NCI-H1105 treated with DMSO at 0.1 percent for 48 hours (cell line): ENCODE measurements around the gene VPS37B.

Experiments used
- DNase-seq: peaks from one replicate; lab custom pipeline; 2025; lab: John Stamatoyannopoulos, UW

Gene VPS37B

DNA sequence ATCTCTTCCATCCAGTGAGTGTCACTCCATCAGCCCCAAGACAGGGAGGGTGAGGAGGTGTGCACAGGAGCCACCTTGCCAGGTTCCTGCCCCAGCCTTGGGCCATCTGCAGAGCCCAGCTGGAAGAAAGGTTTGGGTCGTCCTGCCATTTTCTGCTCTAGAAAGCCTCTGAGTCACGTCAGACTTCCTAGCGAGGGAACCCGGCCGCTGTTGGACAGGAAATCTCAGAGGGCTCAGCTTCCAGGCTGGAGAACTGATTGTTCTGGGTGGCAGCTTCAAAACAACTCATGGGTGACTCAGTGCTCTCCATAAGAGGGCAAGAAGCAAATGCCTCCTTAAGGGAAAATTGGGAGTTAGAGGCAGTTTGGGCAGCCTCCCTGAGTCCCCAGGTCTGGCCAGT is 44.1 kb downstream of the VPS37B start:
- no peak for DNase-seq

DNA sequence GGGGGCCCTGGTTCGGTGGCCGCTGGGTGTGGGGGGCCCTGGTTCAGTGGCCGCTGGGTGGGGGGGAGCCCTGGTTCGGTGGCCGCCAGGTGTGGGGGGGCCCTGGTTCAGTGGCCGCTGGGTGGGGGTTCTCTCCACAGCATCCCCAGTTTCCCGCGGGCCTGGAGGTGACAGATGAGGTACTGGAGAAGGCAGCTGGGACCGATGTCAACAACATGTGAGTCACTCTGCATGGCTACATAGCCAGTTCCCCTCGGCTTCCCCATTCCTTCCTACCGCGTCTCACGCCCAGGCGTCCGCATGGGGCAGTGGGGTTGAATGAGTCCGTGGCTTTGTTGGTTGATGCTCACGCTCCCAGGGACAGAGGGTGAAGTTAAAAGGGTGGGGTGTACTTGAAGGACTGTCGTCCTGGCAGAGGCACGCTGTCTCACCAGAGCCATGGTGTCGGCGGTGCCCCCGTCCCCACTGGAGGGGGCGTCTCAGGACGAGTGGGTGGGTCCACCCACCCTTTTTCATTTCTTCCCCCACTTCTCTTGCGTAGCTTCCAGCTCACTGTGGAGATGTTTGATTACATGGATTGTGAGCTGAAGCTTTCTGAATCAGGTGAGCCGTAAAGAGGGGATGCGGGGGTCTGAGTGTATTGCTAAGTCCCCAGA is 45.1 kb downstream of the VPS37B start:
- DNase-seq = no peak

DNA sequence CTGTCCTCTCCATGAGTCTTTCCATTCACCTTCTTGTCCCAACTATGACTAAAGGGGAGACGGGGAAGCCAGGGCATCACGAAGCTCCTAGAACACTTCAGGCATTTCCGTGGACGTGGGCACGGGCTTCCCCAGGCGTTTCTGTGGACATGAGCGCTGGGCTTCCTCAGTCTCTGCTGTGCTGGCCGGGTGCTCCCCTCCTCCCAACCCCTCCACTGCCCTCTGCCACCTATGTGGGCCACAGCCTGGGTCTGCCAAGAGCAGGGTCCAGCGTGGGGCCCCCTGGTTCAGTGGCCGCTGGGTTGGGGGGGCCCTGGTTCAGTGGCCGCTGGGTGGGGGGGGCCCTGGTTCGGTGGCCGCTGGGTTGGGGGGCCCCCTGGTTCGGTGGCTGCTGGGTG is 45.9 kb downstream of the VPS37B start:
- DNase-seq = no peak

DNA sequence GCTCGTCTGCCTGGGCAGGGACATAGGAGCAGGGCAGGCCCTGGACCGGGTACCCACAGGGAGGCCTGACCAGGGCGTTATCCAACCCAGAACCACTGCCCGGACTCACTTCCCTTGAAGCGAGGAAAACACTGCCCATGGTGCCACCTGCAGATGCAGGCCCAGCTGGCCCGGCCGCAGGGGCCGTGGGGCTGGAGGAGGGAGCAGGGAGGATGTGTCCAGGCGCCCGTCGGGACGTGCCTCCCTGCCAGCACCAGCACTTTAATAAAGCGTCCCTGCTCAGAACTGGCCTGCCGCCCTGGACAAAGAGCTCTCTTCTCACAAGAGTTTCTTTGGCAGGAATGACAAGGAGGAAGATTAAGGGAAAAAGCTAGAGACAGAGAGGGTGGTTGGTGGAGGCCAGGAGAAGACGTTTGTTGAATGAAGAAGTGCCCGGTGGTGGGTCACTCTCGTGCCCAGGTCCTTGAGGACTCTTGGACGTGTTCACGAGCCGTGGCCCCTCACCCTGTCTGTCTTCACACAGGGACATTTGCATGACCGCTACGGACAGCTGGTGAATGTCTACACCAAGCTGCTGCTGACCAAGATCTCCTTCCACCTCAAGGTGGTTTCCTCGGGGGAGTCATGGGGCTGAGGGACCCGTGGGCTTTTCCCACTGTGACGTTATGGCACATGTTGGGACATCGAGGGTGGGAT is 46.4 kb downstream of the VPS37B start:
- no peak for DNase-seq

DNA sequence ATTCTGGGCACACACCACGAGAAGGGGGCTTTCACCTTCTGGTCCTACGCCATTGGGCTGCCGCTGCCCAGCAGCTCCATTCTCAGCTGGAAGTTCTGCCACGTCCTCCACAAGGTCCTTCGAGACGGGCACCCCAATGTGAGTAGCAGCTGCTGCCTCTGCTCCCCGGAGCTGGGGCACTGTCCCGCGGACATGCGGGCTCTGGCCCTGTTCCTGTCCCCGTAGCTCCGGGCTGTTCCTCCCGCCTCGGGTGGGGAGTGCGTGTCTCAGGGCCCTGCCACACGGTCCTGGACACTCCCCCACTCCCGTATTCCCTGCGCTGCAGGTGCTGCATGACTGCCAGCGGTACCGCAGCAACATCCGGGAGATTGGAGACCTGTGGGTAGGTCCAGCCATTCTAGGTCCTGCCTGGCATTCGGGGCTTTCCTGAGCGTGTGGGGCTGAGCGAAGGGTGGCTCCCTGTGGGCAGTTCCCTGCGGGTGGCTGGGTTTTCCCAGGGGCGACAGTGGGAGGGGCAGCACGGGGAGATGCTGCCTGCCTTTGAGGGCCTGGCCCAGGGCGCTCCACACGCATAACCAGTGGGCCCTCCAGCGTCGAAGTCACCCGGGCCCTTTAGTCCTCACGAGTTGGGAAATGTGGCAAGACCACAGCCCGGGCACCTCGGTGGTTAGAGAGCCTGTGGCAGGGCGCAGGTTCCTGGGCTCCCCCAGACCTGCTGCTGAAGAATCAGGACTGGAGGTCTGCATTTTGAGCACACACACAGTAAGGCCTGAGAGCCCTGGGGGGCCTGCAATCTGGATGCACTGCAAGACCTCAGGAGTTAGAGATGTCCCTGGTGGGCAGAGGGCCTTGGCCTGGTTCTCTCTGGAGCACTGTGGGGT is 47.2 kb downstream of the VPS37B start:
- DNase-seq = no peak

DNA sequence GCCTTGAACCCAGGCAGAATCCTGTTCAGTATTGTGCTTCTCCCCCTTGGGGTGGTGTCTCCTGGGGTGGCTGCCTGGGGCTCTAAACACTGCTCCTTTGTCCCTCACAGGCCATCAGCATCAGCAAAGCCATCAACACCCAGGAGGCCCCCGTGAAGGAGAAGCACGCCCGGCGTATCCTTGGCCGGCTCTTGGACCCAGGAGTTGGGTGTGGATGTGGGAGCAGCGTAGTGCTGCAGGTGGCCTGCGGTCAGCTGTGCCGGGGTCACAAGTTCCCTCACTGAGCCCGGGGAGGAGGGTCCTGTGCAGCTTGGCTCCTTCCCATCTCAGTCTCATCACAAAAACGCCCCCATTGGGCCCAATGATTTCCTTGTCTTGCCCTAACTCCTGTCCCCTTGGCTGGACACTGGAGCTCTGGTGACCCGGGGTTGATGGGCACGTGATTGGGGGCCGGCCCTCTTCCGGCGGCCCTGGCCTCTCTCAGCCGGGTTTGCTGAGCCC is 48.0 kb downstream of the VPS37B start:
- no peak for DNase-seq

DNA sequence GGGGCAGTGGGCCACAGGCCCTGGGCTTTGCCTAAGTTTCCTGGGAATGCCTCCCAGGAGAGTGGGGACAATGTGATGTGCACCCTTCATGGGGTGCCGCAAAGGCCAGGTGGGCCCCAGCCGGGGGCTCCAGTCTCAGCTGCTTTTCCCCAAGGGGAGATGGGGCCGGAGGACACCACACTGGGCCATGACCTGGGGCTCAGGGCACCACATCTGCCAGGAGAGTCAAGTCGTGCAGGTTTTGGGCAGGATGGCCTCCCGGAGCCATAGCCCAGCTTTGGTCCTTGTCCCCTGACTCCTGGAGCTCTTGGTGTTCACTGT is 48.4 kb downstream of the VPS37B start:
- DNase-seq = no peak

DNA sequence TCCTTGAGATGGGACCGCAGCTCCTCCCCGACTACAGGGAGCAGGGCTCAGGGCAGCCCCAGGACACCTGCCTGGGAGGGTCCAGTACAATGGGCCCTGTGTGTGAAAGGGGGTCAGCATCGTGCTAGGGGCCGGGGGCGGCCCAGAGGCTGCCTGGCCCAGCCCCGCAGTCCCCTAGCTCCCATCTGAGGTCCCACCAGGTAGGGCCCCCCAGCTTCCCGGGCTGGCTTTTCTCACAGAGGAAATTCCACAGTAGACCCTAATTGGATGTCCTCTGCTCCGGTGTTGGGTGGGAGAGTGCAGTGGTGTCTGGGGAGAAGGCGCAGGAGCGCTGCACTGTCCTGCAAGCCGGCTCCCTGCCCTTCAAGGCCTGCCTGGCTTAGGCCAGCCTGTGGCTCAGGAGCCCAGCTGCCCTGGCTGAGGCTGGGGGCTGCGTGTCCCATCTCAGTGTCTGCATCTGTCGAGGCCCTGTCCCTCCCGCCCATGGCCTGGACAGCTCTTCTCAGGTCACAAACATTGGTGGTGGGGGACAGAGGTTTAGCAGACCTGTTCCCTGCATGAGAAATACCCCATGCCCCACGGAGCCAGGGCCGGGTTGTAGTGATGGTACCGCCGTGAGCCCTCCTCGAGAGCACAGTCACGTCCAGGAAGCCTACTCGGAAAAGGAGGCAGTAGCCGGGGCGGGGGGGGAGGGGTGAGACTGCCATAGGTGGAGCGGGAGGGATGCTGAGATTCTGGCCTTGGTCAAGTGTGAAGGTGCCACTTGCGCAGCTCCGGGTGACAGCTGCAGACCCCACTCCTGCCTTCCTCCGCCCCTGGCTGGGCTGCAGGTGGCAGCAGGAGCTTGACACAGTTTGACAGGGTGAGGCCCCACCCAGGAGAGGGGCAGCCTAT is 49.1 kb downstream of the VPS37B start:
- DNase-seq = no peak

DNA sequence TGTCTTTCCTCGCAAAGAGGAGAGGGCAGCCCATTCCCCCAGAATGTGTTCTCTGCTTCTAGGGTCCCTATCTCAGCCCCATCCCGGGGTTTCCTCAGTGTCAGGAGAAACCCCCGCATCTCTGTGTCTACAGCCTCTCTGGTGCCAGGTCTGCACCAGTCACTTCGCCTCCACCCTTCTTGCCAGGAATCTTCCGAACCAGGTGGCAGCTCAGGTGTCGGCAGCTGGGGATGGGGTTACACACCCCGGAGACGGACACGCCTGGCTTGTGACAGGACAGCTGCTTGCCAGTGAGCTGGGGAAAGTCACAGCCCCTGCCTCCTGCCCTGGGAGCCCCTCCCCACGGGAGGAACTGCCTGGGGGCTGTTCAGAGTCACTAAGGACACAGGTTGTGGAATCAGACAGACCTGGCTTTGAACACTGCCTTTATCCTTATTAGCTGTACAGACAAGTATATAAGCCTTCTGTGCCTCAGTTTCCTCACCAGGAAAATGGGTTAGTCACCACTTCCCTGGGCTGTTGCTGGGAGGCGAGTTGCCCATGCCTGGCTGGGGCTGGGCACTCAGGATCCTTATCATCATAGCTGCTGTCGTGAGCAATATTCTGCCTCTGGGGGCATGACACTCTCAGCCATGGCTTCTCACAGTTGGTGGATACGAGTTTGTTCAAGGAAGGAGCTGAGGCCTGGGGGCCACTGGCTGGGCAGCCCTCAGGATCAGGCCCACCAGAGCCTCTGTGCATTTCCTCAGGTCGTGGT is 49.9 kb downstream of the VPS37B start:
- no peak for DNase-seq

DNA sequence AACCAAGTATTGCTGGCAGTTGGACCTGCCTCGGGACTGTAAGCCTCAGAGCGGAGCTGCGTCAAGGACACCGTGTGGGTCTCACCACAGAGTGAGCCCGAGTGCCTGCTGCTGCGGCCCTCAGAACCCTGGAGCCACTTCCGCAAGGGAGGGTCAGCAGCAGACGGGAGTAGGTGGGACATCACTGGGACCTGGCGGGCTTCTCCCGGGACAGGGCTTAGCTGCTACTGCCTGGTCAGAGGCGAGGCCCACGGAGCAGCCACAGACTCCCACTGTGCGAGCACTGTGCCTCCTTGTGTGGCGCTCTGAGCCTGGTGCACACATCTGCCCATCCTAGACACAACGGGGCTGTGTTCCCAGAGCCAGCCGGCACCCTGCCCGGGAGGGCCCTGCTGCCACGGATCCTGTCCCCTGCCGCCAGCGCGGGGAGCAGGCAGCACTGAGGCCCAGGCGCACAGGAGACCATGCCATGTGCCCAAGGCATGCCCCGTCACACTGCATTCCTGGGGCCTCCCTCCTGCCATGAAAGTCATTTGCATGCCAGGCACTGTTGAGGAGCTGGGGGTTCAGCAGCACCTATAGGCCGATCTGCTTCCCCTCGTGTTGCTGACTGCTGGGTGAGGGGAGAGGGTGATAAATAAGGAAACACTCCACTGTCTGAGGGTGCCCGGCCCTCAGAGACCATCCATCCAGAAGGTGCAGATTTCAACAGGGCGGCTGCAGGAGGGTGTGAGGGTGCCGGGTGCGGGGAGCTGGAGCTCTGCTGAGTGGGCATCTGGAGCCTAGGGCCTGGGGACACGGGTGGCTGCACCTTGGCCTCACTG is 50.7 kb downstream of the VPS37B start:
- no peak for DNase-seq

DNA sequence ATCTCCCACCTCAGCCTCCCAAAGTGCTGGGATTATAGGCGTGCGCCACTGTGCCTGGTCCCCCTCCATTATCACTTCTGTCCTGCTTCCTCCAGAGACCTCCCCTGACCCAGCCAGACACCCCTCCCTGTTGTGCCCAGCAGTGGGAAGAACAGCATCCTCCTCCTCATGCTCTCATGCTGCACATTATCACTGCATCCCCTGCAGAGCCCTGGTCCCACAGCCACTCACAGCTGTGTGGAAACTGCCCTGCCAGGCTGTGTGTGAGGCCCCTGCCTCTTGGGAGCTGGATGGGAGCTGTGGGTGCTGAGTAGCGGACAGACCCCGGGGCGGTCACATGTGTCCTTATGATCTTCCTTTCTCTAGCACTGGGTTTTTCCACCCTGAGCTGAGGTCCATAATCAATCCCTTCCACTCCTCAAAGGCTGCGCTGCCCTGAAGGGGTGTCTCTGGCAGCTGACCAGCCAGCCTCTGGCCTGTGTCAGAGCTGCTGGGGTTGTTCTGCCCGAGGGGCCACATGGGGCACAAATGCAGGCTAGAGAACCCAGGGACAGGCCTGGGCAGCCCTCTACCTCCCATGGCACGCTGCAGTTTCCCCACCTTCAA is 51.5 kb downstream of the VPS37B start:
- DNase-seq = no peak

DNA sequence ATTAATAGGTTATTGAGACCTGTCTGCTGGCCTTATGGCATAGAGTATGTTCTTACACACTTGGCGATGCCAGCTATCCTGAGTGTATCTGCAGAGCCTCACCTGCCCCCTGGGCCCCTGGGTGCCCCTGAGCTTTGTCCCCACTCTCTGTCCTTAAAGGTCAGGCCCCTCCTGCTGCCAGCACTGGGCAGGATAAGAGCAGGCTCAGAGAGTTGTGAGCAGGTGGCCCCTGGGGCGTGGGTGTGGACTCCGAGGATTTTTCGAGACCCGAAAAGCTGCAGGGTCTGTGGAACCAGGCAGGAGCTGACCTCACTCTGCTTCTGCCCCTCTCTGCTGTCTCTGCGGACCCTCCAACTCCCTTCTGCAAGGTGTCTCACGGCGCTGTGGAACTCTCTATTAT is 52.5 kb downstream of the VPS37B start:
- no peak for DNase-seq

DNA sequence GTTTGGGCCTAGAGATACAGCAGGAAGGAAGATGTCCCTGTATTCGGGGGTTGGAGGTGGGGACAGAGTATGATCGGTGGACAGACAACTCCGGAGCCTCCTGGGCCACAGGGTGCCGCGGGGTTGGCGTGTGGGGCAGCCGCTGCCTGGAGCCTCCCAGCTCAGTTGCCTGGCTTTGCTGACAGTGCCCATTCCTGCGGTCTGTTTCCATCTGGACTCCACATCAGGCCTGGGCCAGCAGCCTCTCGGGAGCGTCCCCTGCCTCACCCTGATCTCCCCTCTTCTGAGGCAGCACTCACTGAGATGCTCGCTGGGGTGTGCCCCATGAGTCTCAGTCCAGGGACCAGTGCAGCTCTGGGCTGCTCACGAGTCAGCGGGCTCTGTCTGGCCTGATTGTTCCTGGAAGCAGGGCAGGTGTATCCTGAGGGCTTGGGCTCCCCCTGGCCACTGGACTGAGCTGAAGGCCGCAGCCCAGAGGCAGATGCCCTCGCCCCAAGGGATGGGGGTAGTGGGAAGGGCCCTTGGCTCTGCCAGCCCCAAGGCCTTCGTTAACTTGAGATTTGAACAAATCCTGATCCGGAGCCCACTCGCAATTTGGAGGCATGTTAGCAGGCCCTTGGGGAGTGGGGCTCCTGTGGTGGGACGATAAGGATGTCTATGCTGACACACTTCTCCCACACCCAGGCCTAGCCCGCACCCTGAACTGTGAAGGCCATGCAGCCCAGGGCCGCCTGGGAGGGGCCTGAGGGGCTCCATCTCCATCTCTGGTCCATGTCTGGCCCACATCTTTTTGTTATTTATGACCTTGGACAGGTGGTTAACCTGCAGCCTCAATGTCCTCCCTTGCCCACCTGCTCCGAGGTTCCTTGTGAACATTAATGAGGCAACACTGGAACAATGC is 53.2 kb downstream of the VPS37B start:
- DNase-seq = no peak

DNA sequence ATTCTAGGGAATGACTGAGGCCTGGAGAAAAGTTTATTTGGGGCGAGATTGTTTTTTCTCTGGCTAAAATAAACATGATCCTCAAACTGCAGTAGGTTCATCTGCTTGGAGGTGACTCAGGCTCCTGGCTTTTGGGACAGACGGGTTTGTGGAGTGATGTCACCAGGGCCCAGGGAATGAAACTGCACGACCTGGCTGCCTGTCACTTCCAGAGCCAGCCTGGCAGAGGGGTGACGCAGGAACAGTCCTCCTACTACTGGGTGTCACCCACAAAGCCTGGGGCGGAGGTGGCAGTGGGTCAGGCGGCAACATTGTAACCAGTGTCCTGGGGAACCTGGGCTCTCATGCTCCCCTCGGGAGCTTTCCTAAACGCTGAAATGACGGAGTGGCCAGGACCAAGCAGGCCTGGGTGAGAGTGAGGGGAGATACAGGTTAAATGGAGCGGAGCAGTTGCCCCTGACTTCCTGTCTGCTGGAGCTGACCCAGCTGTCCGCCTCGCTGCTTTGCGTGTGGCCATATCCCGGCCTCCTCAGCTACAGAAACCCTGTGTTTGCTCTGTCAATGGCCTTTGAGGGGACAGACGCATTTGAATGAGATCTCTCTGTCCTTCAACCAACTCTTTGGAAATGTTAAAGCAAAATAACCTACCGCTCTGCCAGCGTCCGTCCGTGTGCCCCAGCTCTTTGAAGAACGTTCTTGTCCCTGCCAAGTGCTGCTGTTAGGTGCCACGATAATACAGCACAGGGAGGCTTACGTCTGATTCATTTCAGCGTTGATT is 54.2 kb downstream of the VPS37B start:
- no peak for DNase-seq

DNA sequence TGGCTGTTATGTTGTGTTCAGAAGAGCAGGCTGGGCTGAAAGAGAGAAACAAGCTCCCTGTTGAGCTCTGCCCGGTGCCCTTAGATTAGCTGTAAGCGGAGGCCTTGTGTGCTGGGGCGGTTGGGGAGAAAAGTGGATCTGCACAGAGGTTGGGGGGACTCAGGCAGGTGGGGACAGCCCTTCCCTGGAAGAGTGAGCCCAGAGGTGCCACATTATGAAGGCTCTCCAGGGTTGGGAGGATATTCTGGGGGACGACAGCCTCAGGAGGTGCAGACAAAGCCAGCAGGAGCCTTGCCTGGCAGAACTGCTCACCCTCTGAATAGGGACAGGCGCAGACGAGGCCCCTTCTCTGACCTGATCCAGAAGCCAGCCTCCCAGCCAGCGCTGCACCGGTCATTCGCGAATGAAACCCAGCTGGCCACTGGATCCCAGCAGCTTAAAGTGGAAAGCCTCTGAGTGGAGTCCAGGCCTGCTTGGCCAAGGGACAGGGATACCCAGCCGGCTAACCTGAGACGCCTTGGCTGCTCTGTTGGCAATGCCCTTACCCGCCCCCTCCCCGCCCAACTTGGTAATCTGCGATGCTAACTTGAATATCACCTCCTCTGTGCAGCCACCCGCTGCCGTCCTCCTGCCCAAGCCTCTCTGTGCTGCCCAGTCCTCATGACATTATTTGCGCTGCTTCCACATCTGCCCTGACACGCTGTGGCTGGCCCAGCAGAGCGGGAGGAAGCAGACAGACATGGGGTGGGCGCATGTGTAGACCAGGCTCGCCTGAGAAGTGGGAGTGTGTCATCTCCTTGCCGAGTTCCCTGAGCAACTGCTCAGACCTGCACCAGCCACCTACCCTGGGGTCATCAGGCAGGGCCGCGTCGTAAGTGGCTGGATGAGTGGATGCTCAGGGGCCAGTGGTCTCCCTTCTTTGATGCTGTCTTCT is 55.1 kb downstream of the VPS37B start:
- DNase-seq = no peak

DNA sequence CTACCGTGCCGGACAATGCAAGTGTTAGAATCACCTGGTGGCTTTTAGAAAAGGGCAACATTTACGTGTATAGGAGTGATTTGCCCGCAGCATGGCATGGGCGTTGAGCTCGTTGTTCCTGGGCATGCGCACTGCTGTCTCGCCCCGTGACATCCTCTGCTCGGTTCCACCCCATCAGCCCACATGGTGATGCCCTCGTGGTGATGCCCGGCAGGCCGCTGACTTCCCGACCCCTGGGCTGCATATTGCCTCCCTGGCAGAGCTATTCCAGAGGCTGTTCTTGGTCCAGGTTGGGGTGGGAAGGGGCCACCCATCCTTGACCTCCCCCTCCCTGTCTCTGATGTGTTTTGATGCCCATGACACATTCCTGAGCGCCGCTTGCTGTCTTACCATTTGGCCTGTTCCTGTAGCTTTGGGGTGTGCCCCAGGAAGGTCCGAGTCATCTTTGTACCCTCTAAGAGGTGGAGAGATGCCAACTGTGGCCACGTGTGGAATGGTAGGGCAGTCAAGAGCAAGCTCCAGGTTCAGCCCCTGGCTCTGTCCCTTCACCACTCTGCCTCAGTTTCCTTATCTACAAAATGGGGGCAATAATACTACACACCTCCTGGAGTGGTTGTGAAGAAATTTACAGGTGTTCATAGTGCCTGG is 55.9 kb downstream of the VPS37B start:
- no peak for DNase-seq
